ENCODE results near the gene ASCL5.

ASCL5 gene

DNA sequence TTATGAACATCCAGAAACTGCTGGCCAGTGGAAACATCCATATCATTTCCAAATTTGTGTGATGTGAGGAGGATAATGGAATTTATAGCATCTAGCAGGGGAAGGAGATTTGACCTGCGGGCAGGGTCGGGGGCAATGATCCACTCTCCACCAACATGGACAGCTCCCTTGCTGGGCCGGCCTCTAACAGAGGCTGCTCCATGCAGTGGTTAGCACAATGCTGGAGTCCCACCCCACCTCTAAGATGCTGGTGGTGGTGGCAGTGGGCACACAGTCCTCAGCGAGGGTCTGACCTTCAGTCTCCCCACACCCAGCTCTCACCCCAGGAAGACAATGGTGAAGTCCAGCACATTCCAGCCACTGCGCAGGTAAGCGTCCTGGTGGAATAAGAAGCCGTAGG lies 33.4 kb downstream of the ASCL5 start:
- no peak overlapping the region for H3K27ac ChIP-seq
- no peaks in the 10 kb centered on the region for H3K36me3 ChIP-seq (ENCODE audit: insufficient read depth, low read length)
- TF ChIP-seq FOXP2 (optimal IDR thresholded peaks at IDR 0.05; ENCODE audit: control extremely low read depth, extremely low read length, insufficient read depth) (no peak), POLR2AphosphoS5 (IDR thresholded peaks at IDR 0.05; ENCODE audit: borderline replicate concordance, low read depth, low read length) (no peak), EZH2 (IDR thresholded peaks at IDR 0.05) (no peak)
- DNase-seq (ENCODE audit: low read depth, low spot score), result no peak
- H3K9me3 ChIP-seq (ENCODE audit: low read depth, low read length), result no peaks in the 10 kb centered on the region
- no peak overlapping the region for H3K4me3 ChIP-seq
- H3K9ac ChIP-seq (ENCODE audit: insufficient read length), result no peak overlapping the region

DNA sequence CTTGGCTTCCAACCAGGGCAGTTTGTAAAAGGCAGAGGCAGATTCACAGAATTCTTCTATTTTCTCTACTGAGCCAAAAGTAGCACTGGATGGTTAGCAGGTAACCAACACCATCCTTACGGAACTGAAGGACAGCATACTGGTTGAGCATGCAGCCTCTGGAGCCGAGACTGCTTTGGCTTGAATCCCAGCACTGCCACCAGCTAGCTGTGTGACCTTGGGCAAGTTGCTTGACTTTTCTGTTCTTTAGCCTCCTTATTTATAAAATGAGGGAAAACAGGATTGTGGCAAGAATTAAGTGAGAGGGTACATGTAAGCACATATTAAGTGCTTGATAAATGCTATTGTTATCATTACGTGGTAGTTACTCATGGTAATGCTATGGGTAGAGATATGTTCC lies 34.2 kb downstream of the ASCL5 start:
- no peak for TF ChIP-seq EZH2 (IDR thresholded peaks at IDR 0.05)
- no peak for TF ChIP-seq POLR2AphosphoS5 (IDR thresholded peaks at IDR 0.05; ENCODE audit: borderline replicate concordance, low read depth, low read length)
- TF ChIP-seq FOXP2 (optimal IDR thresholded peaks at IDR 0.05; ENCODE audit: control extremely low read depth, extremely low read length, insufficient read depth), result no peak
- DNase-seq (ENCODE audit: low read depth, low spot score), result no peak
- Histone ChIP-seq H3K36me3 (ENCODE audit: insufficient read depth, low read length) (no peaks in the 10 kb centered on the region), H3K9ac (ENCODE audit: insufficient read length) (no peak overlapping the region), H3K9me3 (ENCODE audit: low read depth, low read length) (no peaks in the 10 kb centered on the region), H3K4me3 (no peak overlapping the region), H3K27ac (no peak overlapping the region)

DNA sequence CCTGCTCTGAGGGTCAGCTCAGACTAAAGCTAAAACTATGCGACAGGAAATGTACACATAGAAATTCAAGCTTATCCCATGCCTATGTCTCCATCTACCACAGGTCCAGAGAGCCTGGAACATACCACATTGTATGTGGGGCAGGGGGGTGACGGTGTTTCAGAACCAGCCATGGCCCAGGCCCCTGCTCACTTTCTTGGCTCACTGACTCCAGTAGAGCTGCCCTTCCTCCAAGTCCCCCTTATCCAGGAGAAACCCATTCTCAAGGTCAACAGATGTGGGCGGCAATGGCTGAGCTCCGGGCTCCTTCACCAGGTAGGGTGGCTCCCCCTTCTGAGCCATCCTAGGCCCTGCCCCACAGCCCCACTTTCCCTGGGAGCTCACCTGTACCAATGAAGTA lies 35.7 kb downstream of the ASCL5 start:
- Histone ChIP-seq H3K9me3 (ENCODE audit: low read depth, low read length) (no peaks in the 10 kb centered on the region), H3K9ac (ENCODE audit: insufficient read length) (no peak overlapping the region), H3K36me3 (ENCODE audit: insufficient read depth, low read length) (no peaks in the 10 kb centered on the region), H3K27ac (no peak overlapping the region), H3K4me3 (no peak overlapping the region)
- DNase-seq (ENCODE audit: low read depth, low spot score), result no peak
- TF ChIP-seq EZH2 (IDR thresholded peaks at IDR 0.05) (no peak), POLR2AphosphoS5 (IDR thresholded peaks at IDR 0.05; ENCODE audit: borderline replicate concordance, low read depth, low read length) (no peak)

DNA sequence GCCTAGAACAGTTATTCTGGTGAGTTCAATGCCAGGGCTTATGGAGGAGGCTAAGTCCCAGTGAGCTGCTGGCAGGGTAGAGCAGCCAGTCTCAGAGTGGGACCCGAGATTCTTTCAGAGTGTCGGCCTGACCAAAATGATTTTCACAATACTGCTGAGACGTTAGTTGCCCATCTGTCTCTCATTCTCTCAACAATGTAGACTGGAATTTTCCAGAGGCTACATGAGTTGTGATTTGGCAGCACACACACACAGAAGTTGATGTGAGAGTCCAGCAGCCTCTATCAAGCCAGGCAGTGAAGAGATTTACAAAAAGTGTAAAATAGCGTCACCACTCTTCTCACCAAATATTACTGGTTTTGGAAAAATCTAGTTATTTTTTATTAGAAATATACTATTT lies 36.4 kb downstream of the ASCL5 start:
- no peak overlapping the region for H3K27ac ChIP-seq
- H3K9me3 ChIP-seq (ENCODE audit: low read depth, low read length), result no peaks in the 10 kb centered on the region
- no peak for DNase-seq (ENCODE audit: low read depth, low spot score)
- H3K36me3 ChIP-seq (ENCODE audit: insufficient read depth, low read length), result no peaks in the 10 kb centered on the region
- no peak overlapping the region for H3K9ac ChIP-seq (ENCODE audit: insufficient read length)
- TF ChIP-seq POLR2AphosphoS5 (IDR thresholded peaks at IDR 0.05; ENCODE audit: borderline replicate concordance, low read depth, low read length) (no peak), EZH2 (IDR thresholded peaks at IDR 0.05) (no peak), FOXP2 (optimal IDR thresholded peaks at IDR 0.05; ENCODE audit: control extremely low read depth, extremely low read length, insufficient read depth) (no peak)
- no peak overlapping the region for H3K4me3 ChIP-seq

DNA sequence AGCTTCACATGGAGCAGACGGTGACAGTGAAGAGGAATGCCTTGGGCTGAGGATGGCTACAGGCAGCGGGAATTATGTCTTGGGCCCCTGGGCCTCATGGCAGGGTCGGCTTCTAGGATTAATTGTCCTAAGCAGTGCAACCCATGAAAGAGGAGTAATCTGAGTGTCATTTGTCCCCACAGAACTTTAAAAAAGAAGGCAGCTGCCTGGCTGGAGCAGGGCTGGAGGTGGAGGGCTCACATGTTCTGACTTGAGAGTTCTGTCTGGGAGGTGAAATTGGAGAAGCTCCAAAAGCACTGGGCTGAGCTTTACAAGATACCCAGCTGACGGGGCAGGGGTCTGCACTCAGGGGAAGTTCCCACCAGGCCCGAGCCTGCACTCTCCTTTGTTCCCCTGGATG lies 37.4 kb downstream of the ASCL5 start:
- no peaks in the 10 kb centered on the region for H3K9me3 ChIP-seq (ENCODE audit: low read depth, low read length)
- H3K36me3 ChIP-seq (ENCODE audit: insufficient read depth, low read length), result no peaks in the 10 kb centered on the region
- TF ChIP-seq POLR2AphosphoS5 (IDR thresholded peaks at IDR 0.05; ENCODE audit: borderline replicate concordance, low read depth, low read length) (no peak), FOXP2 (optimal IDR thresholded peaks at IDR 0.05; ENCODE audit: control extremely low read depth, extremely low read length, insufficient read depth) (no peak)
- H3K9ac ChIP-seq (ENCODE audit: insufficient read length), result no peak overlapping the region
- no peak for DNase-seq (ENCODE audit: low read depth, low spot score)
- H3K27ac ChIP-seq, result no peak overlapping the region
- no peak overlapping the region for H3K4me3 ChIP-seq

DNA sequence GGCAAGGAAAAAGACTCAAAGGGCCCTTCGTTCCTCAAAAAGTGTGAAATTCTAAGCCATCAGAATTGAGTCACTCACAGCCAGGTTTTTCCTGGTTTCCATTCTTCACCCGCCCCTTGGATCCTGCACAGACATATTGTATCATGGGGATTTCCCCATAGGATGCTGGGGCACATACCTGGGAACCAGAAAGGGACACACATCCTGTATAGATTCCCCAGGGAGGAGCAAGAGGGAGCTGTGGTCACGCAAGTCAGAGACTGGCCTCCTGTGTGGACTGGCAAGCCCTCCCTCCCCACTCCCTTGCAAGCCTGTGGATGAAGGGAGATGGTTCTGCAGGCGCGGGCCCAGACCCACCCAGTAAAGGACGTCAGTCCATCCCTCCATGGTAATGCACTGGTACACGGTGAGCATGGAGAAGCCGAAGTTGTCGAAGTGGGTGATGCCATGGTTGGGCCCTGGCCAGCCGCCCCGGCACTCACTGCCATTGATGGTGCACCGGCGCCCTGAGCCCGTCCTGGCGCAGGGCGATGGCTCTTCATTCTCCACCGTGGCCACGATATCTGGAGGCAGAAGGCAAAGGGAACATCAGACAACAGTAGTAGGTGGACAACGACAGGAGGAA lies 38.0 kb downstream of the ASCL5 start:
- H3K27ac ChIP-seq, result no peak overlapping the region
- no peak overlapping the region for H3K4me3 ChIP-seq
- TF ChIP-seq FOXP2 (optimal IDR thresholded peaks at IDR 0.05; ENCODE audit: control extremely low read depth, extremely low read length, insufficient read depth) (no peak), POLR2AphosphoS5 (IDR thresholded peaks at IDR 0.05; ENCODE audit: borderline replicate concordance, low read depth, low read length) (no peak), EZH2 (IDR thresholded peaks at IDR 0.05) (no peak)
- H3K36me3 ChIP-seq (ENCODE audit: insufficient read depth, low read length), result no peaks in the 10 kb centered on the region
- DNase-seq (ENCODE audit: low read depth, low spot score), result no peak
- H3K9ac ChIP-seq (ENCODE audit: insufficient read length), result no peak overlapping the region
- H3K9me3 ChIP-seq (ENCODE audit: low read depth, low read length), result no peaks in the 10 kb centered on the region

DNA sequence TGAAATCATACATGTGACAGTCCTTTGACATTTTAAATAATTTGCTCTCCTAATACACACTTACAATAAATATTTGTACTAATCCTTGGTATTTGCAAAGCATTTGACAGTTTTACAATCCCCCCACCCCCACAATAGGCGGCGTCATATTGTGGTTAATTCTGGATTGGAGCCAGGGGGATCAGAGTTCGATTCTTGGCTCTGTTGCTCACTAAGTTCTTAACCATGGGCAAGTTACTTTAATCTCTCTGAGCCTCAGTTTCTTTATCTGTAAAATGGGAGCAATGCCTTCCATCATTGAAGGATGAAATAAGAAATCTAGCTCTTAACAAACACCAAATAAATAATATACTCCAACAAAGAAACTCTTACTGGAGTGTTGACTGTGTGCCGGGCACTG lies 38.6 kb downstream of the ASCL5 start:
- no peak for DNase-seq (ENCODE audit: low read depth, low spot score)
- H3K27ac ChIP-seq, result no peak overlapping the region
- no peak overlapping the region for H3K9ac ChIP-seq (ENCODE audit: insufficient read length)
- H3K4me3 ChIP-seq, result no peak overlapping the region
- TF ChIP-seq POLR2AphosphoS5 (IDR thresholded peaks at IDR 0.05; ENCODE audit: borderline replicate concordance, low read depth, low read length), result no peak
- TF ChIP-seq FOXP2 (optimal IDR thresholded peaks at IDR 0.05; ENCODE audit: control extremely low read depth, extremely low read length, insufficient read depth), result no peak
- no peak for TF ChIP-seq EZH2 (IDR thresholded peaks at IDR 0.05)
- H3K9me3 ChIP-seq (ENCODE audit: low read depth, low read length), result no peaks in the 10 kb centered on the region
- H3K36me3 ChIP-seq (ENCODE audit: insufficient read depth, low read length), result no peaks in the 10 kb centered on the region

DNA sequence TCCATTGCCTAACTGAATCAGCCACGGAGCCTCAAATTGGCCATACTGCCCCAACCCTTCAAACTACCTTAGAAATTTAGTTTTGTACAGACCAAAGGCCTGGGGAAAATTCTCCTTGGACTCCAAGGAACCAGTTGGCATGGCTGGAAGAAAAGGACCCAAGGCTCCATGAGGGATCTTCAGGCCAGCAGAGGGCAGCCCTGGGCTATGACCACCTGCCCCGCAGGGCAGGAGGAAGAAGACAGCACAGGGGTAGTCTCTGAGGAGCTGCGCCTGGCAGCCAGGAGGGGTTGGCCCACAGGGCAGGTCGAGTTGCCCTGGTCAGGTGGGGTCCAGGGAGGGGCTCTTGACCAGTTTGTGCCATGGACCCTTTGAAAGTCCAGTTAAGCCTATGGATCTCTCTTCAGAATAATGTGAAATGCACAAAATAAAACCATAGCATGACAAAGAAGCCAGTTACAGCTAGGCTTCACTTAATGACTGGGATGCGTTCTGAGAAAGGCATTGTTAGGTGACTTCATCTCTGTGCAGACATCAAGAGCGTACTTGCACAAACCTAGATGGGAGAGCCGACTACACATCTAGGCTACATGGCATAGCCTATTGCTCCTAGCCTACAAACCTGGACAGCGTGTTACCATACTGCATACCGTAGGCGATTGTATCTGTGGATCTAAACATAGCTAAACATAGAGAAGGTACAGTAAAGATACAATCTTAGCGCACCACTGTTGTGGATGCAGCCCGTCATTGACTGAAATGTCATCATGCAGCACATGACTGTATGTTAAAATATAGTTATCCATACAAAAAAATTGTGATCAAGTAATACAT lies 40.9 kb downstream of the ASCL5 start:
- Histone ChIP-seq H3K36me3 (ENCODE audit: insufficient read depth, low read length) (no peaks in the 10 kb centered on the region), H3K9me3 (ENCODE audit: low read depth, low read length) (no peaks in the 10 kb centered on the region), H3K9ac (ENCODE audit: insufficient read length) (no peak overlapping the region), H3K4me3 (no peak overlapping the region), H3K27ac (no peak overlapping the region)
- TF ChIP-seq EZH2 (IDR thresholded peaks at IDR 0.05), result no peak
- no peak for TF ChIP-seq POLR2AphosphoS5 (IDR thresholded peaks at IDR 0.05; ENCODE audit: borderline replicate concordance, low read depth, low read length)
- no peak for TF ChIP-seq FOXP2 (optimal IDR thresholded peaks at IDR 0.05; ENCODE audit: control extremely low read depth, extremely low read length, insufficient read depth)
- no peak for DNase-seq (ENCODE audit: low read depth, low spot score)
